Measurements from ENCODE around the gene CD101.

Gene CD101

DNA sequence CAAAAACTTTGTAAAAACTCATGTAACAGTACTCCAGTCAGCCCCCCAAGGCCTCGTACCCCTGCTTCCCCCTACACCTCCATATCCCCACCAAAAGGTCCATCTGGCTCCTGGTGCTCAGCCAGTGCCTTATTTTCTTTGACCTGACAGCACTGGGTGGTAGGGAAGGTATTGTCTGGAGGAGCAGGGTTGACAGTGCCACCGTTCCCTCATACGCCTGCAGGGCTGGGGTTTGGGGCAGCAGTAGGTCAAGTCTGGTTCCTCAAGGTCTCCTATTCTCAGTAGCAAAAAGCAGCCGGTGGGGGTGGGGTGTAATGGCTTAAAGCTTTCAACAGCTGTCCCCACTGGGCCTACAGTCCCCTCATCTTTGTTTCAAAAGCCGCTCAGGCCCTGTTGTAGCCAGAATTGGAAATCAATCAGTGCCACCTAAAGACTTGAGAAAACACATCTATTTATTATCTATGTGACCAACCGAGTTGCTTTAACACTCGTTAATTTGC is 33.3 kb downstream of the CD101 start:
- DNase-seq = no peak
- H3K27me3 ChIP-seq = no peaks in the 10 kb centered on the region
- TF ChIP-seq, protein P1, sequence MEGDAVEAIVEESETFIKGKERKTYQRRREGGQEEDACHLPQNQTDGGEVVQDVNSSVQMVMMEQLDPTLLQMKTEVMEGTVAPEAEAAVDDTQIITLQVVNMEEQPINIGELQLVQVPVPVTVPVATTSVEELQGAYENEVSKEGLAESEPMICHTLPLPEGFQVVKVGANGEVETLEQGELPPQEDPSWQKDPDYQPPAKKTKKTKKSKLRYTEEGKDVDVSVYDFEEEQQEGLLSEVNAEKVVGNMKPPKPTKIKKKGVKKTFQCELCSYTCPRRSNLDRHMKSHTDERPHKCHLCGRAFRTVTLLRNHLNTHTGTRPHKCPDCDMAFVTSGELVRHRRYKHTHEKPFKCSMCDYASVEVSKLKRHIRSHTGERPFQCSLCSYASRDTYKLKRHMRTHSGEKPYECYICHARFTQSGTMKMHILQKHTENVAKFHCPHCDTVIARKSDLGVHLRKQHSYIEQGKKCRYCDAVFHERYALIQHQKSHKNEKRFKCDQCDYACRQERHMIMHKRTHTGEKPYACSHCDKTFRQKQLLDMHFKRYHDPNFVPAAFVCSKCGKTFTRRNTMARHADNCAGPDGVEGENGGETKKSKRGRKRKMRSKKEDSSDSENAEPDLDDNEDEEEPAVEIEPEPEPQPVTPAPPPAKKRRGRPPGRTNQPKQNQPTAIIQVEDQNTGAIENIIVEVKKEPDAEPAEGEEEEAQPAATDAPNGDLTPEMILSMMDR (IDR thresholded peaks at IDR 0.05) = no peak
- no peaks in the 10 kb centered on the region for H3K36me3 ChIP-seq
- no peaks in the 10 kb centered on the region for H3K4me1 ChIP-seq
- H3K27ac ChIP-seq = no peak overlapping the region
- H3K9me3 ChIP-seq = no peaks in the 10 kb centered on the region
- H3K4me3 ChIP-seq = no peak overlapping the region
- intact Hi-C loops (cut with DNase I; ENCODE audit: low total_unique reads) = no loop called here

DNA sequence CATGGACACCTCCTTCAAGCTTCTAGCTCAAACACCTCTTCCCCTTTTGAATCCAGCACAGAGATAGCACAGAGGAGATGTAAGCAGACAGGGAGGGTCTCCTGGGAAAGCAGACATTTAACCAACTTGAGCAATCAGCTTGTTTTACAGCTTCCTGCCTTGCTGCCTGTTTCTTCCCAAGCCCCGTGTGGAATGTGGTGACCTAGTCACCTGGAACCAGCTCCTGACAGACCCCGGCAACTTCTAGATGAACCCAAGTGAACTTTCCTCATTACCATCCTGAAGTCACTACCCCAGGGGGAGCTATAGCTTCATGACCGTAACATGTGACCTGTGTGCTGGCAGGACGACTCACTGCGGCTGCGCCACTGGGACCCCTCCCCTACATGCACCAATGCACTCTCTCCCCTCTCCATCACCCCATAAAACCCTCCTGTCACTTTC is 34.5 kb downstream of the CD101 start:
- H3K36me3 ChIP-seq = no peaks in the 10 kb centered on the region
- TF ChIP-seq, protein P1 (IDR thresholded peaks at IDR 0.05) = no peak
- no peaks in the 10 kb centered on the region for H3K4me1 ChIP-seq
- intact Hi-C loops (cut with DNase I; ENCODE audit: low total_unique reads) = no loop called here
- no peaks in the 10 kb centered on the region for H3K27me3 ChIP-seq
- H3K9me3 ChIP-seq = no peaks in the 10 kb centered on the region
- no peak overlapping the region for H3K27ac ChIP-seq
- DNase-seq = no peak
- H3K4me3 ChIP-seq = no peak overlapping the region

DNA sequence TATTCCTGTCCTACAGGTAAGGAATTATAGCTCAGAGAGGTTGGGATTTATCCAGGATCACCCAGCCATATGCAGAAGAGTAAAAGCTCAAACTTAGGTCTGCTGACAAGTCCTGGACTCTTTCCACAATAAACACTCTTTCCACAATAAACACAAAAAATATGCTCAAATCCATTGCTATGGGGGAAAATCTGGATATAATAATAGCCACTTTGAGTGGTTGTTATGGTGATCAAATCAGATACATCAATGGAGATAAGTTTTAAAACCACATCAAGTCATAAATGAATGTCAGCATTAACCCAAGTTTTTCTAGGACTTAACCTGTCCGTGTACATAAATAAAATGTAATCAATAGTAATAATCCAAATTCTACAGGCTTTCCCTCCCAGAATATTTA is 36.2 kb downstream of the CD101 start:
- TF ChIP-seq, protein P1 (IDR thresholded peaks at IDR 0.05) = no peak
- Histone ChIP-seq H3K4me1 (no peaks in the 10 kb centered on the region), H3K27ac (no peak overlapping the region), H3K36me3 (no peaks in the 10 kb centered on the region), H3K9me3 (no peaks in the 10 kb centered on the region), H3K4me3 (no peak overlapping the region), H3K27me3 (no peaks in the 10 kb centered on the region)
- no peak for DNase-seq
- intact Hi-C loops (cut with DNase I; ENCODE audit: low total_unique reads) = no loop called here

GRCh38 chr1:117038236-117038635 is 36.7 kb downstream of the CD101 start:
- DNase-seq = no peak

DNA sequence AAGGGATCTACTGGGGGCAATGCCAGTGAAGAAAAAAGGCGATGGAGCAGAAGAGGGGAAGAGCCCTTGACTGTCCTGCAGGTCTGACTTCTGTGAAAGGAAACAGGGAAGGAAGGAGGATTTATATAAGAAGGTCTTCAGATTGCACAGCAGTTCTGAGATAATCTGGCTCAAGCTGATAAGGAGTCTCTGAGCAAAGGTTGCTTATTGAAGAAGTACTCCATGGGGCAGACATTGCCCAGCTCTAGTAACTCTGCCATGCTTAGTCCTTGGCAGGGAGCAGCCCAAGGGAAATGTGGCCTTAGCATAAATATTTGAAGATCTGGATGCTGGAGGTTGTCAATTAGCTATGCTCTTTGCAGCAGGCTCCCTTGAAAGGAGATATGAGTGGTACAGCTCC is 42.7 kb downstream of the CD101 start:
- H3K27me3 ChIP-seq = no peaks in the 10 kb centered on the region
- H3K36me3 ChIP-seq = no peaks in the 10 kb centered on the region
- intact Hi-C loops (cut with DNase I; ENCODE audit: low total_unique reads) = no loop called here
- no peaks in the 10 kb centered on the region for H3K4me1 ChIP-seq
- TF ChIP-seq, protein P1 (IDR thresholded peaks at IDR 0.05) = no peak
- no peak overlapping the region for H3K27ac ChIP-seq
- no peaks in the 10 kb centered on the region for H3K9me3 ChIP-seq
- DNase-seq = no peak
- H3K4me3 ChIP-seq = no peak overlapping the region

More at GRCh38 chr1:117038236-117038635, 36.7 kb downstream of the CD101 start:
- intact Hi-C loops (cut with DNase I; ENCODE audit: low total_unique reads) = no loop called here
- no peak overlapping the region for H3K4me3 ChIP-seq
- TF ChIP-seq, protein P1 (IDR thresholded peaks at IDR 0.05) = no peak
- H3K36me3 ChIP-seq = no peaks in the 10 kb centered on the region
- no peak overlapping the region for H3K27ac ChIP-seq
- H3K4me1 ChIP-seq = no peaks in the 10 kb centered on the region
- H3K27me3 ChIP-seq = no peaks in the 10 kb centered on the region
- no peaks in the 10 kb centered on the region for H3K9me3 ChIP-seq

DNA sequence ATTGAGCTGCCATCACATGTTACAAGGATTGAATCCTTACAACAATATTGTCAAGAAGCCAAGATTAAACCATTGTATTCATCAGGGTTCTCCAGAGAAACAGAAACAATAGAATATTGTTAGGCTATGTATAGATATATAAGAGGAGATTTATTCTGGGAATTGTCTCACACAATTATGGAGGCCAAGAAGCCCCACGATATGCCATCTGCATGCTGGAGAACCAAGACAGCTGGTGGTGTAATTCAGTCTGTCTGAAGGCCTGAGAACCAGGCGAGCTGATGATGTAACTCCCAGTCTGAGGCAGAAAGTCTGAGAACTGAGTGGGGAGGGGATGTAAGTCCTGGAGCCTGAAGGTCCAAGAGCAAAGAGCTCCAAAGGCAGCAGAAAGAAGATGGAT is 44.1 kb downstream of the CD101 start:
- intact Hi-C loops (cut with DNase I; ENCODE audit: low total_unique reads) = no loop called here
- H3K4me3 ChIP-seq = no peak overlapping the region
- no peaks in the 10 kb centered on the region for H3K36me3 ChIP-seq
- no peaks in the 10 kb centered on the region for H3K4me1 ChIP-seq
- no peak for DNase-seq
- no peaks in the 10 kb centered on the region for H3K9me3 ChIP-seq
- H3K27ac ChIP-seq = no peak overlapping the region
- TF ChIP-seq, protein P1 (IDR thresholded peaks at IDR 0.05) = no peak
- no peaks in the 10 kb centered on the region for H3K27me3 ChIP-seq
